Left ventricle myocardium inferior (tissue), 1 donor: ENCODE results near the gene HOMER1. TPM values are rescaled to one million over a fixed set of nuclear protein-coding genes. Genes with fewer than 3 reads are reported as not detected.
A peak's percentile ranks its signal among the peaks of the same experiment; 100 is the strongest.

Source experiments
- DNase-seq: peaks from one replicate; pipeline ENCODE4 v3.0.0-alpha.2; 2020
- H3K27ac ChIP-seq: fragments of 200-600 bp; replicated peaks from 2 replicates; pipeline ENCODE4 v1.8.0; 2021
- H3K27me3 ChIP-seq: fragments of 200-600 bp; 2 replicates; pipeline ENCODE4 v1.8.0; 2021; ENCODE audit warnings: low read depth
- H3K36me3 ChIP-seq: fragments of 200-600 bp; 2 replicates; pipeline ENCODE4 v1.8.0; 2021
- H3K4me1 ChIP-seq: fragments of 200-600 bp; 2 replicates; pipeline ENCODE4 v1.8.0; 2021
- H3K4me3 ChIP-seq: fragments of 200-600 bp; 2 replicates; pipeline ENCODE4 v1.8.0; 2021; ENCODE audit warnings: mild to moderate bottlenecking, moderate library complexity
- H3K9me3 ChIP-seq: fragments of 200-600 bp; replicated peaks from 2 replicates; pipeline ENCODE4 v1.8.0; 2021
- CTCF ChIP-seq: fragments of 200-600 bp; IDR thresholded peaks from 2 replicates; pipeline ENCODE4 v1.8.0; 2021; ENCODE audit warnings: antibody characterized with exemption, mild to moderate bottlenecking, borderline replicate concordance
- intact Hi-C: fragments of 100-400 bp; cut with micrococcal nuclease; formaldehyde crosslinking; loops from one replicate; pipeline ENCODE4 v1.11.0; 2022
- total RNA-seq: library from RNA; stranded (reverse); fragmentation: NEBNext Ultra II Directional; extraction: Animal tissue kit (Norgen Biotek cat#: 25700); gene quantifications from one replicate; pipeline ENCODE4 v1.2.1, GENCODE V29; 2021
- donor health status: DM: no; HTN: yes; CAD: no; lungs with severe emphysema.

Gene HOMER1
- total RNA-seq, 1 donor from 2014 or later, result 61.9 TPM

GRCh38 chr5:79546782-79547428 lies 33.0 kb upstream of the HOMER1 start:
- Histone ChIP-seq H3K27me3 (no peaks in the 10 kb centered on the region), H3K9me3 (no peaks in the 10 kb centered on the region), H3K36me3 (no peaks in the 10 kb centered on the region), H3K27ac (no peak overlapping the region), H3K4me3 (no peak overlapping the region), H3K4me1 (no peaks in the 10 kb centered on the region)
- intact Hi-C loops, result no loop called here
- DNase-seq, result no peak
- no peak for TF ChIP-seq CTCF

- H3K4me3 ChIP-seq, result no peak overlapping the region
- intact Hi-C loops, result no loop called here
- no peak for TF ChIP-seq CTCF
- H3K27ac ChIP-seq, result no peak overlapping the region
- H3K4me1 ChIP-seq, result no peaks in the 10 kb centered on the region
- H3K9me3 ChIP-seq, result no peaks in the 10 kb centered on the region
- H3K36me3 ChIP-seq, result no peaks in the 10 kb centered on the region
- DNase-seq, result peak; percentile 27
- H3K27me3 ChIP-seq, result no peaks in the 10 kb centered on the region
Observed at GRCh38 chr5:79544131-79544530, 30.2 kb upstream of the HOMER1 start.

GRCh38 chr5:79540939-79541338 lies 27.0 kb upstream of the HOMER1 start:
- Histone ChIP-seq H3K27me3 (no peaks in the 10 kb centered on the region), H3K4me1 (no peaks in the 10 kb centered on the region), H3K4me3 (no peak overlapping the region), H3K36me3 (no peaks in the 10 kb centered on the region), H3K27ac (no peak overlapping the region), H3K9me3 (no peaks in the 10 kb centered on the region)
- no peak for TF ChIP-seq CTCF
- DNase-seq, result no peak
- intact Hi-C loops, result no loop called here

DNA sequence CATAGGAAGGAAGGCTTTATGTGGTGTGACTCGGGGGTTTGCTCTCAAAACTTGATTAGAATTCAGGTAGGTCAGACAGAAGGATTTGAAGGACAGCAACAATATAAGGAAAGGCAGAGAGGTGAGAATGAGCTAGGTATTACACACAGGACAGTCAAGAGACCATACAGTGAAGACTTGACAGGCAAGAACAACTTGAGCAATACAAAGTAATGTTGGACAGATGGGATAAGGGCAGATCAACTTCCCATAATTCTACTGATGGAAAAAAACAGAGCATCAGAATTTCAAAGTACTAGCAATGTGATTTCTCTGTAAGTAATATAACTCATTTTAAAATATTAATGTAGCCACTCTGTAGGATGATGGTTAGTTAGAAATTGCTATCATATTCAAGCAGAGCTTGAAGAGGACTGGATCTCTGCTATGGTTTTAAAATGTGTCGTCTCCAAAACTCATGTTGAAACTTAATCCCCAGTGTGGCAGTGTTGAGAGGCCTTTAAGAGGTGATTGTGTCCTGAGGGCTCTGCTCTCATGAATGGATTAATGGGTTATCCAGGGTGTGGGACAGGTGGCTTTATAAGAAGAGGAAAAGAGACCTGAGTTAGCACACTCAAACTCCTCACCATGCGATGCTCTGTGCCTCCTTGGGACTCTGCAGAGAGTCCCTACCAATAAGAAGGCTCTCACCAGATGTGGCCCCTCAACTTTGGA lies 22.4 kb upstream of the HOMER1 start:
- Histone ChIP-seq H3K27ac (no peak overlapping the region), H3K36me3 (no peaks in the 10 kb centered on the region), H3K9me3 (no peaks in the 10 kb centered on the region), H3K4me1 (no peaks in the 10 kb centered on the region), H3K4me3 (no peak overlapping the region), H3K27me3 (no peaks in the 10 kb centered on the region)
- DNase-seq, result no peak
- no peak for TF ChIP-seq CTCF
- intact Hi-C loops, result loop anchor here (10.0 kb wide), 1 partner anchor 402 kb away; no protein-coding TSS in a partner anchor

DNA sequence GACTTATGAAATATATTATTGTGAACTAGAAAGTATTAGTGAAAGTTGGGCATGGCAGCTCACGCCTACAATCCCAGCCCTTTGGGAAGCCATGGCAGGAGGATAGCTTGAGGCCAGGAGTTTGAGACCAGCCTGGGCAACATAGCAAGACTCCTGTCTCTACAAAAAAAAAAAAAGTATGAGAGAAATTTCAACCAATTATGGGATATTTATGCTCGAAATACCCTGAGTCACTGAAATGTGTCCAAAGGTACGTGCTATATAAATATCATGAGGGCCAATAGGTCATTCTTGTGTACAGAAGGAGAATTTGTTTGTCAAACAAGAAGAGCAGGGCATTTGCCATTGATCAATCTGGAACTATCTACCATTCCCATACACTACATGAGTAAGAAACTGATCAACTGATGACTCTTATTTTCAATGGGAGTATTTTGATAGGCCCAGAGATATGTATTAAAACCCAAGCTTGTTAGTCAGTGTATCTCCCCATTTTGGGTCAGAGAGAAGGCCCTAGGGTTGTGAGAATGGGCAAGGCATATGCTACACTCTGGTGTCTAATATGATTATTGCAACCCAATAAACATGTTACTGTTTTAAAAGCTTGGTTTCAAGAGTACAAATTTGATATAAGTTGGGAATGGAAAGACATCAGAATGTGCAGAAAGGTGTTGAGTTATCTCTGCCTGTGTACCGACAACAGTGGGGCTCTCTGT lies 21.7 kb upstream of the HOMER1 start:
- TF ChIP-seq CTCF, result peak; percentile 56
- no peaks in the 10 kb centered on the region for H3K4me1 ChIP-seq
- intact Hi-C loops, result loop anchor here (10.0 kb wide), 1 partner anchor 401 kb away; no protein-coding TSS in a partner anchor
- H3K27me3 ChIP-seq, result no peaks in the 10 kb centered on the region
- no peaks in the 10 kb centered on the region for H3K36me3 ChIP-seq
- no peaks in the 10 kb centered on the region for H3K9me3 ChIP-seq
- no peak for DNase-seq
- no peak overlapping the region for H3K4me3 ChIP-seq
- H3K27ac ChIP-seq, result no peak overlapping the region
